HG02571 (cell line): ENCODE results near the gene PDHB.

Experiments
- ATAC-seq: cut with Tn5 transposase; IDR thresholded peaks from one replicate; pipeline ENCODE4 v1.9.1; 2021; ENCODE audit warnings: mild to moderate bottlenecking, moderate library complexity; ENCODE audit not compliant: unreplicated experiment

PDHB gene

DNA sequence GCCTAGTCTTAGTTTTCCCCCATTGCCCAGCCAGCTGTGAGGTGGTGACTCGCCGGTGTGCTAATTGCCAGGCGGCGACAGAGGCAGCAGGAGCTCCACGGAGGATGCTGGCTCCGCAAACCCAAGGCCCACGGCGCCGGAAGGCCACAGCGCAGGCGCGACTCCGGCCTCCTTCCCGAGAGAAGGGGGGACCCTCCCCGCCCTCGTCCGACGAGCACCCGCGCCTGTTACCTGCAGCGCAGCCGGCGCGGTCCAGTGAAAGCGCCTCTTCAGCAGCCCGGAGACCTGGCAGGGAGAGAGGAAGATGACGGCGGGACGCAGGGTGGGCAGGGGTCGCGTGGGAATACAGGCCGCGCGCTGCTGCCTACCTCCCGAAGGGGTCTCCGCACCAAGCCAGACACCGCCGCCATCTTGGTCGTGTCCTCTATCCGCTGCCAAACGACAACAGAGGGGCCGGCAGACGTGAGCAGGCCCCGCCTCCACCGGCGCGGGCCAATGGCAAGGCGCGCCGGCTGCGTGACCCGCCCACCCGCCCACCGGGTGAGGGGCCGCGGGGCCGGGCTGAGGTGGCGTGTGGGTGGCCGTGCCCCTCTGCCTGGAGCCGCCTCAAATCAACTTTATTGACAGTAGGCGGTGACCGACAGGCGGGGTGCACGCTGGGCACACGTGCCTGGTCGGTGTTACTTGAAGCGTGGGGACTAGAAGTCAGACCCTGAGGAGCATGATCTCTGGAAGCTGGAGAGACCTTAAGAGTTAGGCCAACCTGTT, at the start of gene PDHB:
Gene PDHB, minus strand, starts transcription at position 433 of the 768 bp plus-strand sequence. Its CDS starts 23 bp downstream, at position 410.
- ATAC-seq, result peak; percentile 94

DNA sequence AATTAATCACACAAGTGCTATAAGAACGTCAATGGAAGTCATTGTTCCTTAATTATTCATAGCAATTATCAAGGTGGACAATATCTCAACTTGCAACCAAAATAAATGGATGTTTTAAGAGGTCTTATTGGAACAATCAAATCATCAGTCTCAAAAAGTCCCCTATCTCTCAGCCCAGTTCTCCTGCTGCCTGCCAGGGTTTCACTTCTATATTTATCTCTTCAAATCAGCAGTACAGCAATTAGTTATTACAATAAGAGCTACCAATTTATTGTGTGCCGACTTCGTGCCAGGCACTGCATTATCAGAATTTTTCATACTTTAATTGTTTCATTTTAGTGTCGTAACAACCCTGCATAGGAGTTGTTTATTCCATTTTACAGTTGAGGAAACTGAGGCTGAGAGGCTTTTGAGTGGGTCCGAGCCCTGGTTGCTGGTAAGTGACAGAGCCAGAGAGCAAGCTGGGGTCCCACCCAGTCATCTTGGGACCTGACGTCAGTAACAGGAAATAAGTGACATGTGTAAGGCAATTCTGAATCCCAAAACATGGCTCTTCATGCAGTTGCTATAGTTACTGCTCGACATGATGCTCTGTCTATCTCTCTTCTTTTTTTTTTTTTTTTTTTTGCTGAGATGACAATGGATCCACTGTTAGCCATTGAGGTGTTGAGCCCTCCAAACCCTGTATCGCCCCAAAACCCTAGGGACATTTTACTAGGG, 49.4 kb upstream of the PDHB start:
- ATAC-seq, result no peak

DNA sequence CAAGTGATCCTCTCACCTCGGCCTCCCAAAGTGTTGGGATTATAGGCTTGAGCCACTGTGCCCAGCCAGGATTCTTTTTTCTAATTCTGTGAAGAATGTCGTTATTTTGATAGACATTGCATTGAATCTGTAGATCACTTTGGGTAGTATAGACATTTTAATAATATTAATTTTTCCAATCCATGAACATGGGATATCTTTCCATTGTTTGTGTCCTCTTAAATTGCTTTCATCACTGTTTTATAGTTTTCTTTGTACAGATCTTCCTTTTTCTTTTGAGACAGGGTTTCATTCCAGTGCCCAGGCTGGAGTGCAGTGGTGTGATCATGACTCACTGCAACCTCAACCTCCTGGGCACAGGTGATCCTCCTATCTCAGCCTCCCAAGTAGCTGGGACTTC, 46.7 kb upstream of the PDHB start:
- no peak for ATAC-seq

DNA sequence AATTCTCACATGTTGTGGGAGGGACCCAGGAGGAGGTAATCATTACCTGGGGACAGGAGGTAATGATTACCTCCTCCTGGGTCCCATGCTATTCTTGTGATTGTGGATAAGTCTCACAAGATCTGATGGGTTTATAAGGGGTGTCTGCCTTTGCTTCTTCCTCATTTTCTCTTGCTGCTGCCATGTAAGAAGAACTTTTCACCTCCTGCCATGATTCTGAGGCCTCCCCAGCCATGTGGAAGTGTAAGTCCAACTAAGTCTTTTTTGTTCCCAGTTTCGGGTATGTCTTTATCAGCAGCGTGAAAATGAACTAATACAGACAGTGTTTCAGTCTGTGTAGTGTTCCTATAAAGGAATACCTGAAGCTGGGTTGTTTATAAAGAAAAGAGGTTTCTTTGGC, 45.1 kb upstream of the PDHB start:
- no peak for ATAC-seq

DNA sequence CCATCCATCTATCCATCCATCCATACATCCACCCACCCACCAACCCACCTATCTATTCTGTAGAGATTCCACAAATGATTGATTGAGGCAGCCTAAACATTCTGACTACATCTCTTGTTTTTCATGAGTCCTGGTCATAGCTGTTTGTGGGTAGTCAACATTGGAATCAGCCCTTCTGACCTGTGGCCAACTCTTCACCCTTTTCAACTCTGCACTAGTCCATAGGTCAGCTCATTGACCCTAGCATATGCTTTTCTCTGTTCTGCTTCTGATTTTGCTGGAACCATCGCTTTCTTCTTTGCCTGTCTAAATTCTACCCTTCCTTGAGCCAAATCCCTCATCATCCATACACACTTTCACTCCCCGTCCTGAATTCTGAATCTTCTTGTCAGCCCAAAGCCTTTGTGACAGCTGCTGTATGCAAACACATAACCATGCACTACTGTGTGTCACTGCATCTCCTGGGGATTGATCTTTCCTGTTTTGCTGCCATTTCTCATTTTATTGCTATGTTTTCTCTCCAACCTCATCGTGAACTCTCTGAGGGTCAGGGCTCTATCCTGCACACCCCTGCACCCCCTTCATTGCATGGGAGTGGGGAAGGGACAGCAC, 41.4 kb upstream of the PDHB start:
- no peak for ATAC-seq

DNA sequence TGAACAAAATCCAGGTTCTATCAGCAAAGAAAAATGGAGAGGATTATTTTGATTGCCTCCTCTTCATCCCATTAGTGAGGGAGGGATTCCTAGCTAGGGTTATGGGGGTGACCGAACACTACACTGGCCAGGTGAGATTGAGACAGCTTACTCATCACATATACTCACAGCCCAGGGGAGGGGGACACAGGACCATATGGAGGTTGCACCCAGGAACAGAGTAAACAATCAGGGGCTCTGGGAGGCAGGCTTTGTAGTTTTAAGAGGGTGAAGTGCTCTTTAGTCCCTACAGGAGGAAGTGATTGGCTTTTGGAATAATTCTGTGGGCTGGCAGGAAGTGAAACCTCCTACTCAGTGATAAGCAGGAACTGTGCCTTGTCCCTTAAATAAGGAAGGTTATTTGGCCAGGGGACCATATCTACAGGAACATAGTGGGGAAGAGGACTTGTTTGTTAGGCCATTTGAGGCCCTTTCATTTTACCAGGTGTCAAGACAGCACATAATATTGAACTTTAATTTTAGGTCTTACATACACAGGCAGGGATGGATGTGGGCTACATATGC, 40.8 kb upstream of the PDHB start:
- ATAC-seq, result no peak

DNA sequence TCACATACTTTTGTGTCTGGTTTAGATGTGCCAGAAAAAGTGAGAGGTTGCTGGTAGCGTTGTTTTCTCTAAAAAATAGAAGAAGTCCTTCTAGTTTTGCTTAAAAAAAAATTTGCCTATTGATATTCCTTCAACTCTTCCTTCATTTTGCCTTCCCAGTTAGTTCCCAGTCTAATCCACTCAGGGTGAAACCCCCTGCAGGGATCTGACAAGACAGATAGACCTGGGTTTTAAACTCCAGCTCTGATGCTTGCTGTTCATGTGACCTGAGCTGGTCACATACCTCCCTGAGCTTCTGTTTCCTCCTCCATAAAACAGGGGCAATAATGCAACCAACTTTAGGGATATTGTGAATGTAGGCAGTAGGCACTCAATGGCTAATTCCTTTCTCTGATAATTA, 39.6 kb upstream of the PDHB start:
- ATAC-seq, result no peak

DNA sequence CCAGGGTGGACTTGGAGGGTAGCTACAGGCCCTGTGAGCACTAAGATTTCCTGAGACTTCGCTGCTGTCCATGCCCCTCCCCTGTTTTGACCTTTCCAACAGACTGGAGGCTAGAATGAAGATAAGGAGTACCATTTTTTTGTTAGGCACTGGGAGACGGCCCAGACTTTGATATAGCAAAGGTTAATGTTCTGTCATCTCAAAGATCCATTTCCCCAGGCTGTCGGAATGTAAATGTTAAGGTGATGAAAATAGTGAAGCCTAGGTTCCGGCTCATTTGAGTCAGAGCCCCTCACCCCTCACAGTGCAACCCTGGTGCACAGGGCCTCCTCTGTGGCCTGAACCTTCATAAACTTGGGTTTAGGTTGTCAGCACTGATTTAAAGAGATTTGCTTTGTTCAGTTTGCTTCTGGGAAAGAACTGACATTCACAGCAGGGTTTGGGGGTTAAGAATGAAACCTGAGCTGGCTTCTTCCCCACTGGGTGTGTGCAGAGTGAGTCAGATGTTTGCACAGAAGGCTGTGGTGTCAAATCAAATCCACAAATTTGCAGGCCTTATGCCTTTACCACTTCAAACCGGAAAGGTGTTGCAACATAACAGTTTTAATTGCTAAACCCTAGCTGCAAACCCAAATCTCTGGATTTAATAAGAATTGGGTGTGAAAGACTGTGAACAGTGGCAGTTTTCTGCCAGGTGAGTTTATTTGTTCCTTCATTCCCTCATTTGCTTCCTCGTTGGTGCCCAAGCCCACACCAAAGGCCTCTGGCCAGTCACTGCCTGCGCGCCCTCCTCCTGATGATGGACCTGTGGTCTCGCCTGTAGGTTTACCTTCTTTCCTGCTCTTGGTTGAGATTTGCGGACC, 37.6 kb upstream of the PDHB start:
- ATAC-seq, result no peak

DNA sequence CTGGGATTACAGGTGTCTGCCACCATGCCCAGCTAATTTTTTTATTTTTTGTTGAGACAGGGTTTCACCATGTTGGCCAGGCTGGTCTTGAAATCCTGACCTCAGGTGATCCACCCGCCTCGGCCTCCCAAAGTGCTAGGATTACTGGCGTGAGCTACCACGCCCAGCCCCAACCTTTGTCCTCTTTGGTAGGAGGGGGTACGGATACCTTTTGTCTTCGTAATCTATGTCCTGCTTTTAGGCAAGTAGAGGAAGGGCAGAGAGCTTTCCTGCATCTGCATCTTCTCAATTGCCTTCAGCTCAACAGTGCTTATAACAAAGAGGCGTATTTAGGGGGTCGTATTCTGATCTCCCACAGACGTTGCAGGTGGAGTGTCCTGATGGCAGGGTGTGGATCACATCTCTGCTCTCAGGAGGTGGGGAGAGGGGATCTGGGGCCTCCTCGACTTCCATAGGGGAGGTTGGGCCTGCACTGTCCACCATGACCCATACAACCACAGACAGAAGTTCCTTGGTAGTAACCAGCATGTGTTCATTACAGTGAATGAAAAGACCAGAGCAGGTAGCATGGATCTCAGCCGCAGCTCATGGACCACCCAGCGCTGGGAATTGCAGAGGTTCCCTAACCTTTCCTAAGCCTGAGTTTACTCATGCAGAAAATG, 36.9 kb upstream of the PDHB start:
- no peak for ATAC-seq

DNA sequence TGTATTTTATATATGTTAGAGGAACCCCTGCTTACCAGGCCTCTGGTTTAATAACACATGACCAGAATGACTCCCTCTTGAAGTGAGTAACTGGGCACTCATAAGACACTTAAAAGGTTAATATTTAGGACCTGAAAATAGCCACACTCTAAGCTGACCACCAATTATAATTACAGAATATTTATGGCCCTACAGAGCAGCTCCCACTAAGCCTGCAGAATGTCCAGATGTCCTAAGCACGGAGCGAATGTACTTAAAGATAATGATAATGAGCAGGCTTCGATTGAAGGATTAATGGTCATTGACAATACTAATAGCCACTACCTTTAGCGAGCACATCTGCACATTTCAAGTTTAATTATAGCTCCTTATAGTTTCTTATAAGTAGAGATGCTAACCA, 35.5 kb upstream of the PDHB start:
- ATAC-seq, result no peak

DNA sequence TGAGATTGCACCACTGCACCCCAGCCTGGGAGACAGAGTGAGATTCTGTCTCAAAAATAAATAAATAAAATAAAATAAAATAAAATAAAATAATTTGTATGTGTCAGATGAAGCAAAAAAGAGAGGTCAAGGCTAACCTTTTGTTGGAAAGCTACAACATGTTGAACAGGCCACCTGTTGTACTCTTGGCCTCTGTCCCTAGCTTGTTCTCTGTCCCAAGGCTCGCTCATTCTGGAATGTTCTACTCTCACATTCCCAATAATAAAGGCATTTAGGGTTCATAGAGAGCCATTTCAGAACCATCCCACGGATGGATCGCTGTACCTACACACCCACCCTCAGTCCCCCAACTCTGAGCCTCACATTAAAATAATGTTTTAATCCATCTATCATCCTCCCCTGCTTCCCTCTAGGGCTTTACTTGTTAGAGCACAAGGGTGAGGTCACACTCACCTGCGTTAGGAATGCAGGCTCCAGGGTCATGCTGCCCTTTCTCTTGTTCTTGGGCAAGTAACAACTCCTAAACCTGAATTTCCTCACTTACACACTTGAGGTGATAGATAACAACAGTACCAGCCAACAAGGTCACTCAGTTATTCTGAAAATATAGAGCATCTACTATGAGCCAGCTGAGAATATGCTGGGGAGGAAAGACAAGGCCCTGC, 33.4 kb upstream of the PDHB start:
- no peak for ATAC-seq

DNA sequence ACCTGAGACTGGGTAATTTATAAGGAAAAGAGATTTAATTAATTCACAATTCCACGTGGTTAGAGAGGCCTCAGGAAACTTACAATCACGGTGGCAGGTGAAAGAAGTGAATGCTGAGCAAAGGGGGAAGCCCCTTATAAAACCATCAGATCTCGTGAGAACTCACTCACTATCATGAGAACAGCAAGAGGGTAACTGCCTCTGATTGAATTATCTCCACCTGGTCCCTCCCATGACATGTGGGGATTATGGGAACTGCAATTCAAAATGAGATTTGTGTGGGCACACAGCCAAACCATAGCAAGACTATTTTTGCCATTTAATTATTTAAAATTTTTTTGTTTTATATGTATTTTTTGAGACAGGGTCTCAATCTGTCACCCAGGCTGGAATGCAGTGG, 31.2 kb upstream of the PDHB start:
- no peak for ATAC-seq

DNA sequence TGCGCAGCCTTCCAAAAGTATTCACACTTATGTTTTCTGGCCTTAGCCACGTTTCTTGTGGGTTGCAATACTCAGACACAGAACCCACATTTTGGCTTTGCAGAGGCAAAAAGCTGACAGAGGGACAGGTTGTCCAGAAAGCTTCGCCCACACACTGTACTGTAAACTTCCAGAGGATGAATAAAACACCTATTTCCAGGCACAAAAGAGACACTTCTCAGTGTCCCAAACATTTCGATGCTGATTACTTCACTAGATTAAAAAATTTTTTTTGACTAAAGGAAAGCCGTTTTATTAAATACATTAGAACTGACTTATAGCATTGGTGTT, 30.3 kb upstream of the PDHB start:
- no peak for ATAC-seq

DNA sequence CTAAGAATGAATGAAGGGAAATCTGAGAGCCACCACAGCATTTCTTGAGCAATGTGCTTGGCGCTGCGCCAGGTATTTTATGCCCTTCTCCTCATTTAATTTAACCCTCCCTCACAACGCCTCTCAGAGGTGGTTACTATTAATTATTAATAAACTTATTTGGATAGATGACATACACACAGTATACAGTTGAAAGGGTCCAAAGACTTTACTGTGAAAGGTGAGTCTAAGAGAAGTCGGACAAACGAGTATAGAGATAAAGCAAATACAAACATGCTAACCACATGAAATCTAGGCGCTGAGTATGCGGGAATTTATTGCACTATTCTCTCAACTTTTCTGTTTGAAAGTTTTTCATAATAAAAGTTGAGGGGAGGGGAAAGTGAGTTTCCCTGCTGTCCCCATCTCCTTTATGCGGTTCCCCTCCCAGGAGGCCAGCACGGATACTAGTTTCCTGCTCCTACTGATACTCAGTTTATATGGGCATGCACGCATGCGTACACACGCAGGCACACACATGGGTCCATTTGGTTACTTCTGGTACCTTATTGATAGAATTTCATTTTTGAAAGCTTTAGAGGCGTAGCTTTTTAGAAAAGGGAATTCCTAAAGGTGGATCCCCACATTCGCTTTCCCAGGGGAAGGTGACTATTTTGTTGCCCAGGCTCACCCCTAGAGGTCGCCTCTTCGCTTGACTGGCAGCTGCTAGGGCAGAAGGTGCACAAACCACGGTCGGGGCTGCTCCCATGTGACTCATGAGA, 29.7 kb upstream of the PDHB start:
- peak; percentile 84 for ATAC-seq

DNA sequence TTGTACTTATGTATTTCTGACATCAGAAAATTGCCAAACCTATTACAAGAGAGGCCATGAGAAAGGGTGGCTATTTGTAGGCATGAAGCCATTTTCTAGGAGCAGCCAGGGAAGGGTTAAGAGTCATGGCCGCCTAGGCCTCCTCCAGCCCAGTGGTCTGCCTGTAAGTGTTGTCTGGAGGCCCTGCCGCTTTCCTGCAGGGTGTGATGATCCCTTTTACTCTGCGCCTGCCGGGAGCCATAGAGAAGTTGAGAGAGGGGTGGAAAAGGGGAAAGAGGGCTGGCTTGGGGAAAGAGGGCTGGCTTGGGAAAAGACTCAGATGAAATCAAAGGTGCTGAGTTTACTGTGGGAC, 29.2 kb upstream of the PDHB start:
- no peak for ATAC-seq

DNA sequence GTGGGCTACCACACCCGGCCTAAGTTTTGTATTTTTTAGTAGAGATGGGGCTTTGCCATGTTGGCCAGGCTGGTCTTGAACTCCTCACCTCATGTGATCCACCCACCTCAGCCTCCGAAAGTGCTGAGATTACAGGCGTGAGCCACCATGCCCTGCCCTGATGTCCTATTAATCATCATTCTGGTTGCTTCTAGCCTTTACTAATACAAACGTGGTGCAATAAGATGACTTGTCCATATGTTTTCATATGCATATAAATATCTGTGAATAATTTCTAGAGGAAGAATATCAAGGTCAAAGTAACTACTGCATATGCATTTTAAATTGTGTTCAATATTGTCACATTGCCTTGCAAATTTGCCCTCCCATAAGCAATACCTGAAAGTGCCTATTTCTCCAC, 25.5 kb upstream of the PDHB start:
- no peak for ATAC-seq

DNA sequence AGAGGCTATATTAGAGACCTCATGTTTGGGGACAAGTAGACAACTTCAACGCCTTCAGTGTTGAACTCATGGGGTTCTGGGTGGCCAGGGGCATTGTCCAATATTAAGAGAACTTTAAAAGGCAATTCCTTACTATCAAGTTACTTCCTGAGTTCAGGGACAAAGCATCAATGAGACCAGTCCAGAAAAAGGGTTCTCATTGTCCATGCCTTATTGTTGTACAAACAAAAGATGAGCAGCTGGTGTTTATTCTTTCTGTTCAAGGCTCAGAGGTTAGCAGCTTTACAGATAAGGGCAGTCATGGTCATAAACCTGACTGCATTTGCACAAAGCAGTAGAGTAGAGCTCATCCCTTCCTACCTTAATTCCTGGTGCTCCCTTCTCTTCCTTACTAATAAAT, 18.5 kb upstream of the PDHB start:
- ATAC-seq, result no peak

DNA sequence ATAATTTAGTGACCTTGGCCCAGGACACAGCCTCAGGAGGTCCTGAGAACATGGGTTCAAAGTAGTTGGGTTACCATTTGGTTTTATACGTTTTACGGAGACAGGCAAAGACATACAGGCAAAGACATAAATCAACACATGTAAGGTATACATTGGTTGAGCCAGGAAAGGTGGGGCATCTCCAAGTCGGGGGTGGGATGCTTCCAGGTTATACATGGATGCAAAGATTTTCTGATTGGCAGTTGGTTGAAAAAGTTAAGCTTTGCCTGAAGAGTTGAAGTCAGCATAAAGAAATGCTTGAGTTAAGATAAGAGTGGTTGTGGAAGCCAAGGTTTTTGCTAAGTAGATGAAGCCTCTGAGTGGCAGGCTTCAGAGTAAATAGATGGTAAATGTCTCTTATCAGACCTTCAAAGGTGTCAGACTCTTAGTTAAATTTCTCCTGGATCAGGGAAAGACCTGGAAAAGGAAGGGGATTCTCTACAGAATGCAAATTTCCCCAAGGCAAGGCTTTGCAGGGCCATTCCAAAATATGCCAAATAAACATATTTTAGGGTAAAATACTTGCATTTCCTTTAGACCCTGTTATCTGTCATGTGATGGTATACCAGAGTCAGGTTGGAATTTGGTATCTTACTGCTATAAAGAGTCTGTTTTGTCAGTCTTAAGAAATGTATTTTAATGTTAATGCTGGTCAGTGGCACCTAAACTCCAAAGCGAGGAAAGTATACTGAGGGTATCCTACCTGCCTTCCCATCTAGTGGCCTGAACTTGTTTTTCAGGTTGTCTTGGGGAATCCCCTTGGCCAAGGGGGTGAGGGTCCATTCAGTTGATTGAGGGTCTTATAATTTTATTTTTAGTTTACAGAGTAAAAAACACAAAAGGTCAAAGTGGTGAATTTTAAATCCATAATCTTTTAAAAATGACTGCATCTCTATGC, 8.2 kb upstream of the PDHB start:
- ATAC-seq, result no peak
